GM21447 (cell line): ENCODE results near the gene RASA1.

Source experiments
- ATAC-seq: cut with Tn5 transposase; IDR thresholded peaks from one replicate; pipeline ENCODE4 v1.9.1; 2021; ENCODE audit not compliant: unreplicated experiment

RASA1 gene

DNA sequence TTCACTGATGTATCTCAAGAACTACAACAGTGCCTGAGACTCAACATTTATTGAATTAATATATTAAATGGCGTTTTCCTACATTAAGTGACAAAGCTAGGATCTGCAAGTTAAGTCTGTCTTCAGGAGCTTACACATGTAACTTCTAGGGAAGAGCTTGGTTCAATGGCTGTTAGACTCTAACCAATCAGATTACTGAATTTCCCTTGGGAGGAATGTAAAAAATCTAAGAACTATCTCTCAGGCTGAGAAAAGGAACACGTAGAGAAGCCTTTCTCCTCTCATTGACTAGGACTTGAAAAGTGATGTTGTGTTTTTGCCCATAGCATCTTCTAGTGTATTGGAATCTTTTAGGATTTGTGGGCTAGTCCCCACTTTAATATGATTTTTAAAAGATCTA, 91.4 kb downstream of the RASA1 start:
- no peak for ATAC-seq

DNA sequence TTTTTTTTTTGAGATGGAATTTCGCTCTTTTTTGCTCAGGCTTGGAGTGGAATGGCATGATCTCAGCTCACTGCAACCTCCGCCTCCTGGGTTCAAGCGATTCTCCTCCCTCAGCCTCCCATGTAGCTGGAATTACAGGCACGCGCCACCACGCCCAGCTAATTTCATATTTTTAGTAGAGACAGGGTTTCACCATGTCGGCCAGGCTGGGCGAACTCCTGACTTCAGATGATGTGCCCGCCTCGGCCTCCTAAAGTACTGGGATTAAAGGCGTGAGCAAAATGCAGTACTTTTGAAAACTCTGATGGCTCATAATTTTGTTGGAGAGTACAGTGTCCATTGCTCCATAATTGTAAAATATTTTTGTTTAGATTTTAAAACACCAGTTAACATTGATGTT, 92.4 kb downstream of the RASA1 start:
- no peak for ATAC-seq

DNA sequence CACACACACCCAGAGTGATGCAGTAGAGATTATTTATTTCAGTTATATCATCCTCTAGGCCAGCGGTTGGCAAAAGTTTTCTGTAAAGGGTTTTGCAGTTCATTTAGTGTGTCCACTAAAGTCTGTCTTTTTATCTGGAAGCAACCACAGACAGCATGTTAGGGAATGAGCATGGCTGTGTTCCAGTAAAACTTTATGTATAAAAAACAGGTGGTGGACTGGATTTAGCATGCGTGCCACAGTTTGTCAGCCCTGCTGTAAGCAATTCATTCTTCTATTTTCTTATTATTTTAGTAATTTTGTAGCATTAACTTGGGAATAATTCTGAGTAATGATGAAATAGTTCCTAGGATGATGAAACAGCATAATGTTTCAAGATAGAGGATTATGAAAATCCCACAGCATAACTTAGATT, 93.4 kb downstream of the RASA1 start:
- ATAC-seq = no peak

DNA sequence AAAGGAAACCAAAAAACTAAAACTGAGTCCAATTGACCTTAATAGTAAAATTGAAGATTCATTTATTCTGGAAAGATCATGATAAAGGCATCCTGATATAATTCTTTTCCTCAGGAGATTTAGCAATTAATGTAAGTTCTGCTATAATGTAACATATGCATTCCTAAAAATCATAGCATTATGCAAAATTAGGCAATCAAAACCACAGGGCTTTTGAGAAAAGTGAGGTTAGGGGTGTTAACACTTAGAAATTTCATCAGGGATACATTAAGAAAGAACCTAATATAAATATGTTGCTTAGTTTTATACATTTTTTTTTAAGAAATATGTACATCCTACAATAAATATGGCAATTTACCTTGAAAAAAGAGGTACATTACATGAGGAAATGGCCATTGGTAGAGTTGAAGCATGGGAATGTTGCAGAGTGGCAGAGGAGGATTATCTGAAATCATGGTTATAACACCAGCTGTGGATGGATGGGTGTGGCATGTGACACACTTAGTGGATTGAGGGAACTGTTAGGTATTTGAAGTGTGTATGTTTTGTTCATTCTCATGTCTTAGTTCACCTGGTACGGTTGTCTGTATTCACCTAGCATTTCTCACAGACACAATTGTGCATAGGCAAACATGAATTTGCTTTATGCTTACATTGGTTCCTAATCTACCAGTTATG, 94.0 kb downstream of the RASA1 start:
- ATAC-seq = no peak

DNA sequence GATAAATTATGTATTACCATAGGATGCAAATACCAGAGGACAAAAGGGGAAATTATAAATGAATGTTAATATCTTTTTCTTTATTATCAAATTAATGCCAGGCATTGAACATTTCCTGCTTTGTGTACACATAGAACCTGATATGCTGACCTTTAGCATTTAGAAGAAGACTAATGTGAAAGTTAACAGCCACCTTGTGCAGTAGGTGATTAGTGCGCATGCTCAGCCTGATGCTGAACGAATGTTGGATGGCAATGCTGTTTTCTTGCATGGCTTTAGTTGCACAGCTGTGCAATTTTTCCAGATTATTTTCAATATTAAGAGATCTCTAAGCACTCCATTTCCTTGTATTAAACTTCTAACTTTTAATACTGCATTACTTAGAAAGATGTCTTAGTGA, 99.6 kb downstream of the RASA1 start:
- ATAC-seq = no peak

DNA sequence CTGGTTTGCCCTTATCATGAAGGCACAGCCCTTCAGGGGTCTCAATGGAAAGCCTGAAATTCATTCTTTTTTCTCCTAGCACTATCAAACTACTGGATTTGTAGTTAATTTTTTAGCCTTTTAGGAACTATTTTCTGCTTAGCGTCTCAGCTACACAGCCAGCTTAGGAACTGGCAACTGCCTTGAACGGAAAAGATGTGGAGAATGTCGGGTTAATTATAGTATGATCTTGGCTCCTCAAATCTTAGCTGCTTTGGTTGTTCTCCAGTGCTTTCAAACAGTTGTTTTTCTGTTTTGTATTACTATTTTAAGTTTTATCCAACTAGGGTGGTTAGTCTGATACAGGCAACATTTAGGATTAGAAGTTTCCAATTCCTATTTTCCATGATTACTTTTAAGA, 100.9 kb downstream of the RASA1 start:
- no peak for ATAC-seq

DNA sequence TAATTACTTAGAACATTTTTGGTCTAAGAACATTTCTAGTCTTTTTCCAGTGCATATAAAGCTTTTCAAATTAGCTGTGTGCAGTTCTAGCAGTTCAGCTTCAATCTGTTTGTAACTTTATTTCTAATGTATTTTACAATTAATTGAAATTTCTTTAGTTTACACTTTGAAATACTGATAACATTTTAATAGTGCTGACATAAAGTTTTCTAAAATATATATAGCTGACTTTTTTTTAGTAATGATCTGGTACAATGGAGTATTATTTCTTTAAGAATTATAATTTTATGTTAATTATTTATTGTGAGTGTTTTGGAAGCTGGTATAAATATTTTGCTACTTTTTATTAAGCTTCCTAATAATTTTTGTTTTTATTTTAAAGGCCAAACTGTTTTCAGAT, 101.7 kb downstream of the RASA1 start:
- ATAC-seq = no peak

DNA sequence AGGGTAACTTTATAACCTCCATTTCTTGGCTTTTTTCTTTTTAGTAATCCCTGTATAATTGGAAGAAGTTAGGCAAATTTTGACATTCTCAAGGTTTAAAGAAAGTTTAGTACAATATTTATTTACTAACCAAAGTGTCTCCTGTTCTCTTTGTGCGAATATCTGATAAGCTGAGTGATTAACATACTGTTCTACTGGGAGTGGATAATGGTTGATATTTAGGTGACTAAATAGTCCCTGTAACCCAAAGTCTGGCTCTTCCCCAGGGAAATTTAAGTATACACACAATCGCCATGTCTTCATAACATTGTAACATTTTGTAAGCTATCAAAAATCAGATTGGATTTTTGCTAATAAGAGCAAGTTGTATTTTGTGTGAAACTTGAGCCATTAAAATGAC, 105.0 kb downstream of the RASA1 start:
- no peak for ATAC-seq

DNA sequence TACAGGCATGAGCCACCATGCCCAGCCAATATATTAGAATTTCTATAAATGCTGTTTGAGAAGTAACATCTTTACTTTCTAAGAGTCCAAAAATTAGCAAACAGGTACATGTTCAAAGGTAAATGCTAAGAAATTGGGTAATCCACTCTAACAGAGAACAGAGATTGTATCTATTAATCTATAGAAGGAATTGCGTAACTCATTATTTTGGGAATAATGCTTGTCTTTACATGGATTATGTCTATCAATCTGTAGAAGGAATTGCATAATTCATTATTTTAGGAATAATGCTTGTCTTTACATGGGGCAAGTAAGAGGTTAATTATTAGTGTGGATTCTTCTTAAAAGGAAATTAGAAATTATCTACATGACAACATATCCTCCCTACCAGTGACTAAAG, 114.5 kb downstream of the RASA1 start:
- no peak for ATAC-seq

DNA sequence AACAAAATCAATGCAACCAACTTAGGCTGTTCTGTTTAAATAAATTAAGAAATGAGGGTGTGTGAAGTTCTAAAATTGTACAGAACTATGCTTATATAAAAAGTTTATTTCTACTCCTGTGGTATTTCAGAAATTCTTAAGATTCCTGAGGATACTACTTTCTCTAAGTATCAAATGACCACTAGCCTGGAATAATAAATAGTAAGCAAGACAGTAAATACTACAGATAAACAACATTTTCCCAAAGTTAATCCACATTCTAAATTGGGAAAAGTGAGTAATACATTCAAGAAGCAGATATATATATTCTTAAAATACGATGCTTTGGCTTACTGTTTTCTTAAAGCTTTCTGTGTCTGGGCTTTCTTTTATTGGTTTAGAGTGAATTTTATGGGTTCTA, 115.5 kb downstream of the RASA1 start:
- no peak for ATAC-seq

DNA sequence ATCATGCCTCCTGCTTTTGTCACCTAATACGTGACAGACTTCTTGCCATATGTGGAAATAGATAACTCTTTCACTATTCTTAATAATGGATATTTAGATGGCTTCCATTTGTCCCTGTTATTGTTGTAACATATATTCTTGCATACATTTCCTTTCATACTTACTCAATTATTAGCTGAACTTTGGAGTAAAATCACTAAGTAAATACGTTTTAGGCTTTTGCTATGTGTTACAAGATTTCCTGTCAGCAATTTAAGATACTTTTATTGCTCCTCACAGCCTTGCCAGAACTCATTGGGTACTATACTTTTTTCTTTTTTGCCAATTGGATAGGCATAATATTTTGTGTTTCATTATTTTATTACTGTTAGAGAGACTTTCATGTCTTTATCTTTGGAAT, 118.1 kb downstream of the RASA1 start:
- no peak for ATAC-seq

DNA sequence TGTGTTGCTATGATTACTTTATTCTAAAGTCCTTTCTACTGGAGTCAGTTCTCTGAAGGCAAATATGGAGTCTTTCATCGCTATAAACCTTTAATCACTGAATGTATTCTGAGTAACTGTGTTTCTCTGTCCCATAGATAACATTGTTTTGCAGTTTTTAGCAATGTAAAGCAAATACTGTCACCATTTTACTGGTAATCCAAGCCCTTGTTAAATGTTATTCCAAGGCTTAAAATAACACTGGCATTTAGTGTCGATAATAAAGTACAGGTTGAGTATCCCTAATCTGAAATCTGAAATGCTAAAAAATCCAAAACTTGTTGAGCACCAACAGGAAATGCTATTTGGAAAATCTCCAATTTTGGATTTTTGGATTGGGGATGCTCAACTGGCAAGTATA, 120.4 kb downstream of the RASA1 start:
- no peak for ATAC-seq

DNA sequence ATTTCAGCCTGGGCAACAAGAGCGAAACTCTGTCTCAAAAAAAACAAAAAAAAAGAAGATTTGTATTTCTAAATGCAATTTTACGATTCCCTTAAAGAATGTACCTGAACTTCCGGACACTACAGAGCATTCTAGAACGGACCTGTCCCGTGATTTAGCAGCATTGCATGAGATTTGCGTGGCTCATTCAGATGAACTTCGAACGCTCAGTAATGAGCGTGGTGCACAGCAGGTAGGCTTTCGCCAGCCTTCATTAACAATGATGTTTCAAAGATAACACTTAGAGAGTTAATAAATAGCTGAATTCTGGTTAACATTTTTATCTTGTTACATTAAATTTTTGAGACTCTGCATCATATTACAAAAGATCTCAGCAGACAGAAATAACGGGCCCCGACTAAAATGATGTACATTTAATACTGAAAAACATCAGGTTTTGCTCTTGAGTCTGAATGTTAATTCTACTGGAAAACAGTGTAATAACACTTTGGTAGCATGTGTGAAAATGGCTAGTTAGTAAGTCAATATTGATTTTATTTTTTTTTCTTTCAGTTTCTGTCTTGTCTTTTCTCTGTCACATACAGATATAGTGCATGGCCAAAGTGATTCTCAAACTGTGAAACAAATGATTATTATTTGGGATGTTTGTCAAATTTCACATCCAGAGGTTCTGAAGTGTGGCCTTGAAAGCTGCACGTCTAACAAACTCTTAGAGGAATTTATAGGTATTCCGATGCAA, 121.8 kb downstream of the RASA1 start:
- ATAC-seq = no peak

DNA sequence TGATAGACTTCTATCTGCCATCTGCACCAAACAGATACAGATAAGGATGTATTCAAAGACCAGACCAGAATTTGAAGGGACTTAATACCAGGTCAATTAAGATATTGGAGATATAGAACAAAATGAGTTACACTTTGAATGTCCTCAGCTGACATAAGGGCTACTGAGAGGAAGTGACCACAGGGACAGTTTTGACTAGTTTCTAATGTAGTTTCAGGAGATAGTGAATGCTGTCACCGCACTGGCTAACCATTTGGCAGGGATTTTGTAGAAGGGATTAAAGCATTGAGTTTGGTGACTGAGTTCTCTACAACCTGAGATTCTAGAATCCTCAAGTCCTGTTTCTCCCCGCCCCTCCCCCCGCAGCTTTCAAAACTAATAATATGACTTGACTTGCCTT, 122.4 kb downstream of the RASA1 start:
- ATAC-seq = no peak

DNA sequence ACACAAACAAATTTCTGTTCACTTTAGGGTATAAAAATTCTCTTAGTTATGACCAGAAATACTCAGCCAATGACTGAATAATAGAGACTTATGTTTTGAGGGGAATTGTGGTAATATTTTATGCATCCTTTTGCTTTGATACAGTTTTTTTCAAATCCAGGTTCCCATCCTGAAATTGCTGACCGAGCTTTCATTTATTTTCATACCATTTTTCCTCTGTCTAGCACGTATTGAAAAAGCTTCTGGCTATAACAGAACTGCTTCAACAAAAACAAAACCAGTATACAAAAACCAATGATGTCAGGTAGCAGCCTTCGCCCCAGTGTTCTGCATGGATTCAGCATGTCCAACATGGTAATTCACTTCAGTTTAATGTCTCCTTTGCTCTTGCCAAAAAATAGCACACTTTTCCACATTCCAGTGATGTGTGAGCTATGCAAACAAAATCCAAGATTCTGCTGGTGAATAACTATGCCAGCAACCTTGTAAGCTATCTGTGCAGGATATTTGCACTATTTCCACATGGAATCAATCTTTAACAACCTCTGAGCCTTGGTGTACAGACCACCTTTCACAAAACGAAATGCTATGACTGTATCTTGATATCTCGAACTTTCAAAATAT, 123.0 kb downstream of the RASA1 start:
- ATAC-seq = no peak

DNA sequence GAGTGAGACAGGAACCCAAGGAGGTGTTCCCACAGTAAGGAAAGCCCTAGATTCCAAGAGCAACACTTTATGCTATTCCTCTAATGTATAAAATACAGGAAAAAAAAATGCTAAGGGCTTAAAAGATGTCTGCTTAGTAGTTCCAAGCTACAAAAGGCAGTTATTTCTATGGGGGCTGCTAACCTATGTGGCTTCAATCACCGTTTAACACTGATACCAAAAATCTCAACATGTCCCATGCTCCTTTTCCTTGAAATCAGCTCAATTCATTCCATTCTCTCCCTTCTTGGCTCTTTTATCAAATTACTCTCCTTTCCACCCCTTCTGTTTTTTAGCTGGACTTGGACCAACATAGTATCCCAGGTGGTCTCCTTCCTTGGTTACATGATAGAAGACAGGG, 124.5 kb downstream of the RASA1 start:
- ATAC-seq = no peak

DNA sequence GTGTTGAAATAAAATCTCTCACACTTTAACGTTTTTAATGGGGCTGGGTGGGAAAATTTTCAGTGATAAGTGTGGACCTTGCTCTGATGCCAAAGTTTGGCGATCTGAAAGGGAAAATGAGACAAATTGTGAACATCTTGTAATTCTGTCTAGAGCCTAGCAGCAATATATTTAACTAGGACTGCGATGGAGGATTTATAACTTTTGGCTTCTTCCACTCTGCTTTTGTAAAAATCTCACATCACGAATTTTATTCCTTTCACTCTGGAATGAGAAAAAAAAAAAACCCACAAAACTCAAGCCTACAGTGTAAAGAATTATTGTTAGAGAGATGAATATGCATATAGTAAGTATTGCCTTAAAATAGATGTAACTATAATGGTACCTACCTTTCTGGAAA, 125.1 kb downstream of the RASA1 start:
- ATAC-seq = no peak

DNA sequence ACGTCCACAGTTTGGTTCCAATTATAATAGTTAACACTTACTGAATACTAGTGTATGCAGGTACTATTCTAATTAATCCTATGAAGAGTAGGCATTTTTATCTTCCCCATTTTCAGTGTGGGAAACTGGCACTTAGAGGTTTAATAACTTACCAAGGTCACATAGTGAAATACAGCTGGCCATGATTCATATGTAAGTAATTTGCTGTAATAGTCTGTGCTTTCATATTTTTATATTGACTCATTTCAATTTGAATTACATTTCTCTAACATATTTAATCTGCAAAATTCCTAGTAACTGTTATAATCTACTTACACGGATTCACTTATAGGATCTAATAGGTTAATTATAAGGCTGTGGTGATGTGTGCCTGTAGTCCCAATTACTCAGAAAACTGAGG, 125.6 kb downstream of the RASA1 start:
- ATAC-seq = no peak

DNA sequence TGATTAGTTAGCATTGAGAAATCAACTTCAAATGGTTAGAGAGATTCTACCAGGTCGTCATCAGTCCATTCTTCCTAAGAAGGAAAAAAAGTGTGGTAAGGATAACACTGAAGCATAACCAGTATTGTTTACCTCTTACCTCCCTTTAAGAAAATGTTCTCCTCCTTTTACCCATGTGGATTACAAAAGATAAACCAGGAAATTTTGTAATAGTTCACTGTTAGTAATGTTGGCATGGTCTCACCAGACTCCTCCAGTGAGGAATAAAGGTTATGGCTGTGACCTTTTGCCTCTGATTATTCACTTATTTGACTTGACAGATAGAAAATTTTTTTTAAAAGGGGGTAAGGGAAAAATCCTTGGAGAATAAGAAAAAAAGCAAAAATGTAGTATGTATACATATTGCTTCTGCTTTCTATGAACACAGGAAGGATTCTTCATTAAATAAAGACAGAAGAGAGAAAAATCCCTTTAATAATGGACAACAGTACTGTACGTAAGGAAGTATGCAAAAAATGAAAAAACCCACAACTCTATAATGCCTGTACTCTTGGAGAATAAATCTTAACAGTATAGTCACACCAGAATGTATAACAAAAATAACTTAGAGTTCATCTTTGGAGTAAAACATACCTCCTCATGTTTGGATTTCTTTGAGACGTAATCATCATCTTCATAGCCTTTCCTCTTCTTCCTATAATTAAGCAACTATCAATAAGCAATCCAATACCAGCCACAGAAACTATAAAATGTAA, 126.9 kb downstream of the RASA1 start:
- no peak for ATAC-seq

DNA sequence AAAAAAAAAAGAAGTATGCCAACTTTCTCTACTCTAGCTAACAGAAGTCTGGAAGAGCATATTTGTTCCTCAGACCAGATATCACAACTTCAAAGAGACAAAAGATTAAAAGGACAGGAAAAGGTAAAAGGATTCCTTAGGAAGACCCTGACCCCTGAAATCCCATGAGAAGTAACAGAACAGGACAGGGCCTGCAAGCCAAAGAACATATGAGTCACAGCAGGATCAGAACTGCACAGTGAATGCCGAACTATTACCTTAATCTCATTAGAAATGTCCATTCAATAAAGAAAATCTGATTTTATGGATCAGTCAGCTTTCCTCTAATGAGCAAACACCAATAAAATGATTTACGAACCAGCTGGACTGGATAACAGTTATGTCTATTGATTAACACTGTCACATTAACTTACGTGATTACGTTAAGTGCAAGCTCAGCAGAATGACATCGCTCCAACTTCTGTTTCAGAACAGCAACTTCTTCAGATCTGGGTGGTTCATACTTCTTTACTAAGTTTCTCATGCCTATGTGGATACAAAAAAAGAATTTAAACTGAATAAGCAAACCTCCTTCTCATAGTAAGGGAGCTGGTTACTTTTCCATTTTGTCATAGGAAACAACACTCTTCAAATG, 131.4 kb downstream of the RASA1 start:
- ATAC-seq = no peak

DNA sequence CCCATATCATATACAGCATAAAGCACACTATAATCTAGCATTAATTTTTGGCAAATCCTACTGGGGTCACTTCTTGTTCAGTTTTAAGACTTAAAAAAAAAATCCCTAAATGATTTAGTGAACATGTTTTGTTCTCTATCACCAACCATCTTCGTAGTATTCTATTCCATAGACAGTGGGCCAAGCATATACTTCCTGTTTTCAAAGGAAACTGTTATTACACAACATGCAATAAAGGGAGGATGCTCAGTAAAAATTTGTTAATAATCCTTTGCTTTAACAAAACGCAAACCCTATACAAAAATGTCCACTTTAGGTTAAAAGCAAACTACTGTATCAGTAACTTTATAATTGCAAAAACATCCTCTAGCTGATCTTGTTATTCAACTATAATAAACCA, 132.0 kb downstream of the RASA1 start:
- ATAC-seq = no peak
